ENCODE results near the gene WFIKKN2. TPM values are rescaled to one million over a fixed set of nuclear protein-coding genes. Genes with fewer than 3 reads are reported as not detected.
A peak's percentile ranks its signal among the peaks of the same experiment; 100 is the strongest.

Gene WFIKKN2
- total and polyA plus RNA-seq, 2 of the 13 experiments (the other 11 are each of a cell fraction or from before 2014, with no cell fraction given) = not detected

DNA sequence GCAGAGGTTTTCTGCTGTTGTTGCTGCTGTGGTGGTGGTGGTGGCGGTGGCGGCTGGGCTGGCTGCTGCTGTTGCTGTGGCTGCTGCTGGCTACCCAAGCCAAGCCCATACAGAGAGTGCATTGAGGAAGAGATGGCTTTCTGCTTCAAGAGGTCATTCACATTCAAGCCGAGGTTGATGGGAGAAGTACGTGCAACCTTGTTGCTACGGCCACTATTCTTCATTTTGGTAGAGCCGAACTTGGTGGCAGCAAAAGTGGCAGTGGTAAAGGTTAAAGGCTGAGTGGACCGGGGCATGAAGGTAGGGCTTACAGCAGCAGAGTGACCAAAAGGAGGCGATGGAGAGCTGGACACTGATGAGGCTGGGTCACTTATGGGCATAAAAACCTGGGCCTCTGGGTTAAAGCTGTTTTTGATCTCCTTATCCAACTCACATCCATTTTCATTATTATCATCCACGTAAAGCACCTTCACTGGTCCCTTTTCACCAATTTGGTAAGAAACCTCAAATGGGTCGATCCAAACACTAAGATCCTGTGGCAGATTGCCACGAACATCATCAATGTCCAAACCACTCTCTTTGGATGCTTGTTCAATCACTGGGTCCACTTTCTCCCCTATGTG, 27.9 kb downstream of the WFIKKN2 start (continued):
- TF ChIP-seq KDM2A (CRISPR knock-in tag; IDR thresholded peaks at IDR 0.05; ENCODE audit: borderline replicate concordance, low read depth) = 0 out of 2 replicates have a peak, but pooled peaks have one; percentile 40
- no peak; the same call in 1 of the 2 replicates for TF ChIP-seq ESRRA (CRISPR knock-in tag; IDR thresholded peaks at IDR 0.05; ENCODE audit: low read depth)
- TF ChIP-seq, protein P1, sequence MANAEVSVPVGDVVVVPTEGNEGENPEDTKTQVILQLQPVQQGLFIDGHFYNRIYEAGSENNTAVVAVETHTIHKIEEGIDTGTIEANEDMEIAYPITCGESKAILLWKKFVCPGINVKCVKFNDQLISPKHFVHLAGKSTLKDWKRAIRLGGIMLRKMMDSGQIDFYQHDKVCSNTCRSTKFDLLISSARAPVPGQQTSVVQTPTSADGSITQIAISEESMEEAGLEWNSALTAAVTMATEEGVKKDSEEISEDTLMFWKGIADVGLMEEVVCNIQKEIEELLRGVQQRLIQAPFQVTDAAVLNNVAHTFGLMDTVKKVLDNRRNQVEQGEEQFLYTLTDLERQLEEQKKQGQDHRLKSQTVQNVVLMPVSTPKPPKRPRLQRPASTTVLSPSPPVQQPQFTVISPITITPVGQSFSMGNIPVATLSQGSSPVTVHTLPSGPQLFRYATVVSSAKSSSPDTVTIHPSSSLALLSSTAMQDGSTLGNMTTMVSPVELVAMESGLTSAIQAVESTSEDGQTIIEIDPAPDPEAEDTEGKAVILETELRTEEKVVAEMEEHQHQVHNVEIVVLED (CRISPR knock-in tag; IDR thresholded peaks at IDR 0.05; ENCODE audit: borderline replicate concordance) = 0 out of 2 replicates have a peak, but pooled peaks have one; percentile 34
- TF ChIP-seq, protein P2, sequence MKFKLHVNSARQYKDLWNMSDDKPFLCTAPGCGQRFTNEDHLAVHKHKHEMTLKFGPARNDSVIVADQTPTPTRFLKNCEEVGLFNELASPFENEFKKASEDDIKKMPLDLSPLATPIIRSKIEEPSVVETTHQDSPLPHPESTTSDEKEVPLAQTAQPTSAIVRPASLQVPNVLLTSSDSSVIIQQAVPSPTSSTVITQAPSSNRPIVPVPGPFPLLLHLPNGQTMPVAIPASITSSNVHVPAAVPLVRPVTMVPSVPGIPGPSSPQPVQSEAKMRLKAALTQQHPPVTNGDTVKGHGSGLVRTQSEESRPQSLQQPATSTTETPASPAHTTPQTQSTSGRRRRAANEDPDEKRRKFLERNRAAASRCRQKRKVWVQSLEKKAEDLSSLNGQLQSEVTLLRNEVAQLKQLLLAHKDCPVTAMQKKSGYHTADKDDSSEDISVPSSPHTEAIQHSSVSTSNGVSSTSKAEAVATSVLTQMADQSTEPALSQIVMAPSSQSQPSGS (CRISPR knock-in tag; IDR thresholded peaks at IDR 0.05) = peak; percentile 44; the same call in 1 of the 2 replicates
- TF ChIP-seq LCORL (IDR thresholded peaks at IDR 0.05) = no peak
- peak; percentile 77 for TF ChIP-seq LCORL (CRISPR knock-in tag; IDR thresholded peaks at IDR 0.05)
- TF ChIP-seq, protein P3, sequence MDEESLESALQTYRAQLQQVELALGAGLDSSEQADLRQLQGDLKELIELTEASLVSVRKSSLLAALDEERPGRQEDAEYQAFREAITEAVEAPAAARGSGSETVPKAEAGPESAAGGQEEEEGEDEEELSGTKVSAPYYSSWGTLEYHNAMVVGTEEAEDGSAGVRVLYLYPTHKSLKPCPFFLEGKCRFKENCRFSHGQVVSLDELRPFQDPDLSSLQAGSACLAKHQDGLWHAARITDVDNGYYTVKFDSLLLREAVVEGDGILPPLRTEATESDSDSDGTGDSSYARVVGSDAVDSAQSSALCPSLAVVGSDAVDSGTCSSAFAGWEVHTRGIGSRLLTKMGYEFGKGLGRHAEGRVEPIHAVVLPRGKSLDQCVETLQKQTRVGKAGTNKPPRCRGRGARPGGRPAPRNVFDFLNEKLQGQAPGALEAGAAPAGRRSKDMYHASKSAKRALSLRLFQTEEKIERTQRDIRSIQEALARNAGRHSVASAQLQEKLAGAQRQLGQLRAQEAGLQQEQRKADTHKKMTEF (CRISPR knock-in tag; IDR thresholded peaks at IDR 0.05) = peak; percentile 58; the same call in 1 of the 2 replicates
- TF ChIP-seq, protein P4, sequence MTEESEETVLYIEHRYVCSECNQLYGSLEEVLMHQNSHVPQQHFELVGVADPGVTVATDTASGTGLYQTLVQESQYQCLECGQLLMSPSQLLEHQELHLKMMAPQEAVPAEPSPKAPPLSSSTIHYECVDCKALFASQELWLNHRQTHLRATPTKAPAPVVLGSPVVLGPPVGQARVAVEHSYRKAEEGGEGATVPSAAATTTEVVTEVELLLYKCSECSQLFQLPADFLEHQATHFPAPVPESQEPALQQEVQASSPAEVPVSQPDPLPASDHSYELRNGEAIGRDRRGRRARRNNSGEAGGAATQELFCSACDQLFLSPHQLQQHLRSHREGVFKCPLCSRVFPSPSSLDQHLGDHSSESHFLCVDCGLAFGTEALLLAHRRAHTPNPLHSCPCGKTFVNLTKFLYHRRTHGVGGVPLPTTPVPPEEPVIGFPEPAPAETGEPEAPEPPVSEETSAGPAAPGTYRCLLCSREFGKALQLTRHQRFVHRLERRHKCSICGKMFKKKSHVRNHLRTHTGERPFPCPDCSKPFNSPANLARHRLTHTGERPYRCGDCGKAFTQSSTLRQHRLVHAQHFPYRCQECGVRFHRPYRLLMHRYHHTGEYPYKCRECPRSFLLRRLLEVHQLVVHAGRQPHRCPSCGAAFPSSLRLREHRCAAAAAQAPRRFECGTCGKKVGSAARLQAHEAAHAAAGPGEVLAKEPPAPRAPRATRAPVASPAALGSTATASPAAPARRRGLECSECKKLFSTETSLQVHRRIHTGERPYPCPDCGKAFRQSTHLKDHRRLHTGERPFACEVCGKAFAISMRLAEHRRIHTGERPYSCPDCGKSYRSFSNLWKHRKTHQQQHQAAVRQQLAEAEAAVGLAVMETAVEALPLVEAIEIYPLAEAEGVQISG (CRISPR knock-in tag; IDR thresholded peaks at IDR 0.05) = 0 out of 2 replicates have a peak, but pooled peaks have one; percentile 37
- TF ChIP-seq, protein P5, sequence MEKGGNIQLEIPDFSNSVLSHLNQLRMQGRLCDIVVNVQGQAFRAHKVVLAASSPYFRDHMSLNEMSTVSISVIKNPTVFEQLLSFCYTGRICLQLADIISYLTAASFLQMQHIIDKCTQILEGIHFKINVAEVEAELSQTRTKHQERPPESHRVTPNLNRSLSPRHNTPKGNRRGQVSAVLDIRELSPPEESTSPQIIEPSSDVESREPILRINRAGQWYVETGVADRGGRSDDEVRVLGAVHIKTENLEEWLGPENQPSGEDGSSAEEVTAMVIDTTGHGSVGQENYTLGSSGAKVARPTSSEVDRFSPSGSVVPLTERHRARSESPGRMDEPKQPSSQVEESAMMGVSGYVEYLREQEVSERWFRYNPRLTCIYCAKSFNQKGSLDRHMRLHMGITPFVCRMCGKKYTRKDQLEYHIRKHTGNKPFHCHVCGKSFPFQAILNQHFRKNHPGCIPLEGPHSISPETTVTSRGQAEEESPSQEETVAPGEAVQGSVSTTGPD (CRISPR knock-in tag; IDR thresholded peaks at IDR 0.05) = 0 out of 2 replicates have a peak, but pooled peaks have one; percentile 72
- TF ChIP-seq HMGA1 (CRISPR knock-in tag; conservative IDR thresholded peaks at IDR 0.05) = no peak
- TF ChIP-seq ZNF501 (CRISPR knock-in tag; IDR thresholded peaks at IDR 0.05) = peak; percentile 86
- TF ChIP-seq SOX13 (IDR thresholded peaks at IDR 0.05) = no peak
- no peak for TF ChIP-seq SOX13 (CRISPR knock-in tag; conservative IDR thresholded peaks at IDR 0.05 in 1 of 2, IDR thresholded peaks at IDR 0.05 in 1 of 2)
- TF ChIP-seq STAT5B (CRISPR knock-in tag; IDR thresholded peaks at IDR 0.05) = no peak
- no peak for TF ChIP-seq NR2F6 (IDR thresholded peaks at IDR 0.05)
- peak; percentile 54 for TF ChIP-seq NR2F6 (CRISPR knock-in tag; IDR thresholded peaks at IDR 0.05)
- TF ChIP-seq HOXA5 (CRISPR knock-in tag; IDR thresholded peaks at IDR 0.05) = peak; percentile 63; the same call in 1 of the 2 replicates
- TF ChIP-seq FOXC1 (CRISPR knock-in tag; IDR thresholded peaks at IDR 0.05; ENCODE audit: borderline replicate concordance) = peak; percentile 43; the same call in 1 of the 2 replicates
- 0 out of 2 replicates have a peak, but pooled peaks have one; percentile 30 for TF ChIP-seq SMYD3 (CRISPR knock-in tag; IDR thresholded peaks at IDR 0.05)
- peak; percentile 55; the same call in 1 of the 2 replicates for TF ChIP-seq ERF (CRISPR knock-in tag; IDR thresholded peaks at IDR 0.05)
- 0 out of 2 replicates have a peak, but pooled peaks have one; percentile 31 for TF ChIP-seq ZFY (CRISPR knock-in tag; IDR thresholded peaks at IDR 0.05)
- TF ChIP-seq CENPT (CRISPR knock-in tag; IDR thresholded peaks at IDR 0.05; ENCODE audit: low read depth) = no peak
